T-helper 1 cell (primary cell): ENCODE results near the gene FAM20B.
A peak's percentile ranks its signal among the peaks of the same experiment; 100 is the strongest.

ENCODE experiments used
- DNase-seq, 5 donors: peaks; one replicate each; pipeline ENCODE4 v3.0.0-alpha.2; 2012 to 2020

Gene FAM20B

DNA sequence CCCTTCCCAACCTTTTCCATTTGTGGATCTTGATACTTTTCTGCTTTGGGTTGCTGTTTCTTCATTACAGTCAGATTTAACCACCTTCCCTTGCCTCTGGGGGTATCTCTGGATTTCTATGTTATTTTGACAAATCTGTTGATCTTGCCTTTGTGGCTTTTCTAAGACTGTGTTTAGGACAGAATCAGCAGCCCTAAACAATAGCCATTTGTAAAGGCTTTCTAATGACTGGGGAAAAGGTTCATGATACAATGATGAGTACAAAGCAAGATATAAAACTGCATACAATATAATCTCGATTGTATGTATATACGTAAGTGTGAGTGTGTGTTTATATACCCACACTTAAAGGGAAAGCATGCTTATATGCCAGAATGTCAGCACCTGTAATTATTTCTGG is 27.8 kb downstream of the FAM20B start:
- no peak for DNase-seq

DNA sequence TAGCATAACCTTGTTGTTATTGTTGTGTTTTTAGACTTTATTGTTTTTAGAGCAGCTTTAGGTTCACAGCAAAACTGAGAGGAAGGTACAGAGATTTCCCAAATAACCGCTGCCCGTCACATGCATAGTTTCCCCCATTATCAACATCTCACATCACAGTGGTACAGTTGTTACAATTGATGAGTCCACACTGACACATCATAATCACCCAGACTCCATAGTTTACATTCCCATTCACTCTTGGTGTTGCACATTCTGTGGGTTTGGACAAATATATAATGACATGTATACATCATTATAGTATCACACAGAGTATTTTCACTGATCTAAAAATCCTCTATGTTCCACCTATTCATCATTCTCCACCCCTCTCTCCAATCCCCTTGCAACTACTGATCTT is 30.2 kb downstream of the FAM20B start:
- no peak for DNase-seq

DNA sequence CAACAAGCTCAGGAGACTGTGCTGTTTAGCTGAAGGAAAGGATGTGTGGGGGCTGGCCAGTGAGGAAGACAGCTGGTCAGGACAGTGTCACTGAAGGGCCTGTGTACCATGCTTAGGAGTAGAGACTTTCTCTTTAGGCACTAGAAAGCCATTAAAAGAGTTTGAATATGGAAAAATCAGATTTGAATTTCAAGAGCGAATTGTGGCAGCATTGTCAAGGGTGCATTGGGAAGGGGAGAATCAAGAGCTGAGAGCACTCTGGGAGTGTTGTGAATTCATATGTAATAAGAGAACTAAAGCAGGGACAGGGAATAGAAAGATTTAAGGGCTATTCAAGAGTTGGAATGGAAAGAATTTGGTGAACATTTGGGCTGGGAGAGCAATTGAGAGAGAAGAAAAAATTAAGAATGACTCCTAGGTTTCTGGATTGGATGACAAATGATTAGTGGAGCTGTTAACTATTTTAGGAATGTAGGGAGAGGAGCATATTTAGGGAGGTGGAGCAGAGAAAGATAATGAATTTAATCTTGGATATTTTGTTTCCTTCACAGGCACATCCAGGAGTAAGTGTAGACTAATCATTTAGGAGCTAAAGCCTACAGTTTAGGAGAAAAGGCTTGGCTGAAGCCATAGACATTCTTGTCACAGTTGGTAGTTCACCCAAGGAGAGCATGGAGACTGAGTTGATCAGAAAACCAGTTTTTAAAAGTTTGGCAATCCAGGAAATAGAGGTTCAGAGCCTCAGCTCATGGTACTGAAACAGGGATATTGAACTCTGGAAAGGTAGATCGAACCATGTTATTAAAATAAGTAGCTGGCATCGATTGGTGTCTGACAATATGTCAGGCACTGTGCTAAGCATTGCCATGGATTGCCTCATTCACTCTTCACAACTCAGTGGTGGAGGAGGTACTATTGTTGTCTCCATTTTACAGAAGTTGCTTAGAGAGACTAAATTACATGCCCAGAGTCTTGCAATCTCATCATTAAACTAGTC is 33.1 kb downstream of the FAM20B start:
- DNase-seq = no peak

DNA sequence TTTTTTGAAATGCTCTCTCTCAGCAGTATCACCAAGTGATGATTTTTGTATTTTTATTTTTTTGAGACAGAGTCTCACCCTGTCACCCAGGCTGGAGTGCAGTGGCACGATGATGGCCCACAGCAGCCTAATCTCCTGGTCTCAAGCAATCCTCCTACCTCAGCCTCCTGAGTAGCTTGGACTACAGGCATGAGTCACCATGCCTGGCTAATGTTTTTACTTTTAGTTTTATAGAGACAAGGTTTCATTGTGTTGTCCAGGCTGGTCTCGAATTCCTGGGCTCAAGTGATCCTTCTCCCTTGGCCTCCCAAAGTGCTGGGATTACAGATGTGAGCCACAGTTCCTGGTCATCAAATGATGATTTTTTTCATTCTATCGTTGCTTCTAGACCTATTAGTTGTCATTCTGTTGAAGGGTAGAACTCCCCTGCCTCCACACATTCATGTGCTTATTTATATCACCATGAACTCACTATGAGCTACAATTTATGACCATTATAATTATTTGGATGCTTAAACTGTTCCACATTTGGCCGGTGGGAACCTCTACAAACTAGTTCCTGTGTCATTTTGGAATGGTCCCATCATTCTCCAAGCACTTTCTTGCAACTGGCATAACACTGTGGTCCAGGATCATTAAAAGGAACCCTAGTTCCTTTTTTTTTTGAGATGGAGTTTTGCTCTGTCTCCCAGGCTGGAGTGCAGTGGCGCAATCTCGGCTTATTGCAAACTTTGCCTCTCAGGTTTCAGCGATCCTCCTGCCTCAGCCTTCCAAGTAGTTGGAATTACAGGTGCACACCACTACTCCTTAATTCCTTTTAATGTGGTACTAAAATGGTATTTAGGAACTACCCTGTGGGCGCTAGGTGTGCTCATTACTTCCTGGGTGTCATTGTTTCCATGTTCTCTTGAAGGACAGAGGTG is 35.9 kb downstream of the FAM20B start:
- DNase-seq = no peak

DNA sequence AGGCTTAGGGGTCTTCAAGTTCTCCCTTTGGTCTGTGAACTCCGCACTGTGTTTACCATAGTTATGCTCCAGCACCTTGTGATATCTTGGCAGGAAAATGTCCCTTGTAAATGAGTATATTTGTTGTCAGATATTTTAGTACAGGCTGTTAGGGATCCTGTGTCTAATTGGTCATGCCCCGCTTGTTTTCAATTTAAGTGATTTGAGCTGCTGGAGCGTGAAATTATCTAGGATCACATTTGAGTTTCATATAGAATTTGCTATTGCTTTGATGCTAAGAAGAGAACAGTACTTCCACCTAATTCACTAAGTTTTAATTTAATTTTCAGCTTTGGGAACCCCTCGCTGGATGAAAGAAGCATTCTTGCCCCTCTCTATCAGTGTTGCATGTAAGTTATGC is 40.8 kb downstream of the FAM20B start:
- DNase-seq = no peak

DNA sequence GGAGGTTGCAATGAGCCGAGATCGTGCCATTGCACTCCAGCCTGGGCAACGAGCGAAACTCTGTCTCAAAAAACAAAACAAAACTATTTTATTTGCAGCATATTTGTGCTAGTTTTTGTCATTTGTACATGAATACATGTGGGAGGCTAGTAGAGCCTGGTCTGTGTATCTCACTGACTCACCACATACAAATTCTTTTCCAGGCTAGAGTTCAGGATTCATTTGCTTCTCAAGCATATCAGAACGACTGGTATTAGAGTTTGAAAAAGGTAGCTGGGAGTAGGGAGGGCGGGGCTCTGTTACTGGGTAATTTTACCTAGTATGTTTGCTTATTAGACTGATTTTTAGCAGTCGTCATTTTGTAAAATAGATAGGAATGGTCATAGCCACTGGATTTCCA is 51.7 kb downstream of the FAM20B start:
- no peak for DNase-seq

DNA sequence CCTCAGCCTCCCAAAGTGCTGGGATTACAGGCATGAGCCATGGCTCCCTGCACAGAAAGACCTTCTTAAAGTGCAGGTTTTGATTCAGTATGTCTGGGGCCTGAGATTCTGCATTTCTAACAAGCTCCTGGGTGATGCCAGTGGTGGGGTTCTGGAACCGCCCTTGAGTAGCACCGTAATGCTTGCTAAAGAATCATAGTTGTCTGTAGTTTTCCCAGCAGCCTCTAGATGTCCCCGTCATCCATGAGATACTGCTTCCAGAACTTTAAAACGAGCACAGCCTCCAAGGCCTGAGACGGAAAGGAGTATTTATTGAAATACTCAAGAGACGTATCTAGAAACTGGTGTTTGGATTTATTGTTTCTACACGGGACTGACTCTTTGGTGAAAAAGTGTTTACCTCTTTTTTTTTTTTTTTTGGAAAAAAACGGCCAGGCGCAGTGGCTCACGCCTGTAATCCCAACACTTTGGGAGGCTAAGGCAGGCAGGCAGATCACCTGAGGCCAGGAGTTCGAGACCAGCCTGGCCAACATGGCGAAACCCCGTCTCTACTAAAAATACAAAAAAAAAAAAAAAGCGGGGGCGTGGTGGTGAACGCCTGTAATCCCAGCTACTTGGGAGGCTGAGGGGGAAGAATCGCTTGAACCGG is 53.5 kb downstream of the FAM20B start:
- DNase-seq = peak in 4 of 5 donors; percentile 24 to 70 (median 40)

DNA sequence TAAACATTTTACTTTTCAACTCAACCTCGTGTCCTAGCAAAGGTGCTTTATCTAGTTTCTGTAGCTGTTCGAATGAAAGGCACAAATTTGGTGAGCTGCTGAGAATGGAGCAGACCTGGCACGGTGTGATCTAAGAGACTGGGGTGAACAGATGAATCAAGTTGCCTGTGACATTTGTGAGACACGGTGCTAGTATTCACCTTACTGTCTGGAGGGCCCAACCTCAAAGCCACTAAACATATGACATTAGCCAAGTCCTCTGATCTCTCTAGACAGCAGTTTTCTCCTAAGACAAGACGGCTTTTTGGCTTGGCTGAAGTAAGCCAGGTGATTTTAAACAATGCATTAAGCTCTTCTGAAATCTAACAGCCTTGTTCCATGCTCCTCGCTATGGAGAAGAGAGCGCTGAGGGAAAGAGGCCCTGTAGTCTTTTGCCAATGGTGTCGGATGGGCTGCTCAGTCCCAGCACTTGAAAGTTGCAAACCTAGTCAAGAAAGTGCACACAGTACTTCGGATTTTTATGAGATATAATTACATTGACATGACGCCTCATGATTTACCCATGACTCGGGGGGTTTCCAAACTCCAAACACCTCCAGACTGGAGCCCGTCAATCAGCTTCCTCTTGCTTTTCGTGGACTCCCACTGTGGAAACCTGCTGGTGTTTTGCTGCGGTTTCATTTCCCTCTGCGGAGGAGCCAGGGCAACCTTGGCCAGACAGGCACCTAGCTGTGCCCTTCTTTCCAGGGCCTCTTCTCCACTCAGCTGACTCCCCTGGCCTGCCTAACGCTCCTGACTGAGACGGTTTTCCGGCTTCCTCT is 55.4 kb downstream of the FAM20B start:
- DNase-seq = peak; percentile 14 to 50 (median 41)

DNA sequence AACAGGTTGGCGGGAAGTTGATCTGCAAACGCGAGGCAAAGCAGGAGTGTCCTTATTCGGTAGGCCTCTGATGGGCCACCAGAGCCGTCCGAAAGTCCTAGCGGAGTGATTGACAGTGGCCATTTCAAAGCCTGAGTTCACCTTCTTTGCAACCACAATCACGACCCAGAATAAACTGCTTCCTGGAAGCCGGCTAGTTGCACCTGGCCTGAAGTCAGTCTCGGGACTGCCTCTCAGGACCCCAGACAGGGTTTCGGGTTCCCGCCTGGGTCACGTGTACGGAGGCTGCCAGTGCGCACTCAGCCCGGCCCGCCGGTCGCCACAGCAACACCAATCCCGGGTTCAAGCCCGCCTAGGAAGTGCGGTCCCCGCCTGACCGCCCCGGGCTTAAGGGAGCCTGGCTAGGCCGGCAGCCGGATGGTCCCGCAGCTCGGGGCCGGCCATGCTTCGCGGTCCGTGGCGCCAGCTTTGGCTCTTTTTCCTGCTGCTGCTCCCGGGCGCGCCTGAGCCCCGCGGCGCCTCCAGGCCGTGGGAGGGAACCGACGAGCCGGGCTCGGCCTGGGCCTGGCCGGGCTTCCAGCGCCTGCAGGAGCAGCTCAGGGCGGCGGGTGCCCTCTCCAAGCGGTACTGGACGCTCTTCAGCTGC is 56.1 kb downstream of the FAM20B start, which contains the start of gene TOR3A:
TOR3A (plus strand) TSS at position 384 of the 646 bp plus-strand sequence; CDS start at position 443, 59 bp downstream.
- DNase-seq = peak; percentile 51 to 87 (median 61)

DNA sequence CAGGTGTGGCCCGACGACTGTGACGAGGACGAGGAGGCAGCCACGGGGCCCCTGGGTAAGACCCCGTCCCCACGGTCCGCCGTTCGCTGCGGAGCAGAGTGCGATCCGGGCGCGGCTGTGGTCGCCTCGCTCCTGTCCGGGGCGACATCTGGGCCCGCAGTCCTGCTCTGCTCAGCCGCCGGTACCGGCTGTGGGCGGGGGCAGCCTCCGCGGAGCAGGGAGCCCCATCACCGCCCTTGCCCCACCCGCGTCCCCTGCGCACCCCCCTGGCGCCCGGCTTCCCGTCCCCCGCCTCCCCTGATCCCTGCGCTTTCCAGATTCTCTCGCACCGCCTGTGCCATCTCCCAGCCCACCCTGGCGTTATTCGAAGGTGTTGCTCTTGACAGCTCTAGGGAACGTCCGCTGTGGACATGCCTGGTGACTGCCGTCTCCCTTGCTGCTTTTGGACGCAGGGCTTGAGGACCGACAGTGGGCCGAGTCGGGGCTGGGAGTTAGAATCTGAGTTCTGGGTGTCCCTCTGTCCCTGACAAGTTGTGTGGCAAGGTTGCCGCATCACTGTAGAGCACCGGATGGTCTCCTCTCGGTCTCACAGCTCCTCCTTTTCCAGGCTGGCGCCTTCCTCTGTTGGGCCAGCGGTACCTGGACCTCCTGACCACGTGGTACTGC is 56.8 kb downstream of the FAM20B start:
- peak; percentile 11 to 40 (median 24) for DNase-seq

DNA sequence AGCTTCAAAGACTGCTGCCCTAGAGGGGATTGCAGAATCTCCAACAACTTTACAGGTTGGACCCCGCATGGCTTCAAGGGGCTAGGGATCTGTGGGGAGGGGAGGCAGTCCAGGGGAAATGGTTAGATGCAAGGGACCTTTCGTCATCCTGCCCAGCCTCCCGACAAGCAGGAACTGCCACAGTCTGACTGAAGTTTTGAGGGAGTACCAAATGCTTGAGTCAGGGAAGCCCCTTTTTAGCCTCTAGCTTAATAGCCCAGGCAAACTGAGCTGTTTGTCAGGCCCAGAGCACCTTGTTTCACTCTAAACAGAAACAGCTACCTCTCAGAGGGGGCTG is 57.3 kb downstream of the FAM20B start:
- peak in 3 of 5 donors; percentile 15 to 40 (median 17) for DNase-seq

DNA sequence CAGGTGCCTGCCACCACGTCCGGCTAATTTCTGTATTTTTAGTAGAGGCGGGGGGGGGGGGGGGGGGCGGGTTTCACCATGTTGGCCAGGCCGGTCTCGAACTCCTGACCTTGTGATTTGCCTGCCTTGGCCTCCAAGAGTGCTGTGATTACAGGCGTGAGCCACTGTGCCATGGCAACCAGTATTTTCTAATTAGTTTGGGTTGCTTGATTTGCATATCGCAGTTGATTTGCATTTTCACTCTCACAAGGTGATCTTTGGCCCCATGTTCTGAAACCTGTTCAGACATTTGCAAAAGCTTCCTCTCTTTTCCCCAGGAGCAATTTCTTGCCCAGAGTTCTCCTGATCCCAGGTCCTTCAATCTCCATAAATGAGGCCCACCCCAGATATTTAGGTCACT is 57.8 kb downstream of the FAM20B start:
- DNase-seq = no peak

DNA sequence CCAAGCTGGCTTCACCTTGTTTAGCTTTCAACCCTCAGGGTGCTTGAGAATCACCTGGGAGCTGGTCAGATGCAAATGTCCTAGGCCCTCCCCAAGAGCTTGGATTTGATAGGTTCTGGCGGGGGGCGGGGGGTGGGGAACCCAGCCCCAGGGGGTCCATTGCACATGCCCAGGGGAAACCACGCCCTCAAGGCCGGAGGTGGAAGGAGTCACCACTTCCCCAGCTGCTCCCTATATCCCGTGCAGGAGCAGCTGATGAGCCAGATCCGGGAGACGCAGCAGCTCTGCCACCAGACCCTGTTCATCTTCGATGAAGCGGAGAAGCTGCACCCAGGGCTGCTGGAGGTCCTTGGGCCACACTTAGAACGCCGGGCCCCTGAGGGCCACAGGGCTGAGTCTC is 62.0 kb downstream of the FAM20B start:
- DNase-seq = no peak

DNA sequence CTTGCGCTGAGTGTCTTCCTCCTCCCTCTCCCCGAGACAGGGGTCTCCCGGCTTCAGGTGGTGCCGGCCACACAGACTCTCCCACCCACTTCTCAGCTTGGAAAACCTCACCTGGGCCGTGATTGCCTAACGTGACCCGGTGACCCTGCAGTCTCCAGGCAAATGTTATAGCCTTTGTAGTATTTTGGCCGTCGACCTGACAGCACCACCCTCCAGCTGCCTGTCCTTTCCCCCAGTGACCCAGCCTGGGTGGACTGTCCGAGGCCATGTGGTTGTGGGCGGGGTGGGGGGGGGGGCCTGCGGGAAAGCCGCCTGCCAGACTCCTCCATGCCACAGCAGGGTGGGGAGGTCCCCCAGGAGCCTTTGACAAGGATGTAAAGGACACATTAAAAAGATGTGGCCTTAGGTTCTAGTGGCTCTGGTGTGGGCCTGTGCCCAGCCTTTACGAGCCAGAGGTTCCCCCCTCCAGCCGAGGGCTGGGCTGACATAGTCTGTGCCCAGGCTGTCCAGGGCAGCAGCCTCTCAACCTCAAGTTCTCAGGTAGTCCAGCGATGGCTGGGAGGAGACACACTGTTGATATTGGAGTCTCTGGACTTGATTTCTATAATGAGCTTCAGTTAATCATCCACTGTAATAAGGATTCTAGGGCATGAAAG is 64.3 kb downstream of the FAM20B start:
- no peak for DNase-seq

DNA sequence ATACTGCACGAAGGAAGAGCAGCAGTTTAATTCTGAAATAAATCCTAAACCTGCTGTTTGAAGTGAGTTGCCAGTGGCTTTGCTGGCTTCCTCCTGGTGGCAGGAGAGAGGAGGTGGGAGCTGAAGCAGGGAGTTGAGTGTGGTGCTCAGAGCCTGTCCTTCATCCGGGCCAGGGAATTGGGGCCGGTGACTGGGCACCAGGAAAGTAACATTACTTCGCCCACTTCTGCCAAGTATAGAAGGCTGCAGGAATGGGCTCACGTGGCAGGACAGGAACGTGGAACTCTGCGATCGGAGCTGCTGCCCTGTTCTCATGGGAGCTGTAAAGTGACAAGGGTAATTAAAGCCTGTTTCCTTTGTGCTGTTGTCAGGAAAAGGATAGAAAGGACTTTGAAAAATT is 64.8 kb downstream of the FAM20B start:
- no peak for DNase-seq

DNA sequence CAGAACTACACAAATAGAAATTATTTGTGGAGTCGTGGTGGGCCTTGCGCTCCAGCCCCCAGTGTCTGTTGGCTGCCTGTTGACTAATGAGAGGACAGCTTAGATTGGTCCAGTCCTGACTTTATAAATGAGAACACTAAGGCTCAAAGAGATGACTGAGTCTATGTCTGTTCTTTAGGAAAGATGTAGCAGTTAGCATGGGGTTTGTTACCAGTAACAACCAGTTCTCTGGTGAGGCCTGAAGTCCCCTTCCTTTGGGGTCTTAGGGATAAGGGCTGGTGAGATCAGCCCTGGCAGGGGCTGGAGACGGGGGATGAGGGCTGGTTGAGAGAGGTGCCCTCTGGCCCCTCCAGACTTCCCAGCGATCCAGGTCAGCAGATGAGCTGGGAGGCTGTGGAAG is 65.2 kb downstream of the FAM20B start:
- no peak for DNase-seq

DNA sequence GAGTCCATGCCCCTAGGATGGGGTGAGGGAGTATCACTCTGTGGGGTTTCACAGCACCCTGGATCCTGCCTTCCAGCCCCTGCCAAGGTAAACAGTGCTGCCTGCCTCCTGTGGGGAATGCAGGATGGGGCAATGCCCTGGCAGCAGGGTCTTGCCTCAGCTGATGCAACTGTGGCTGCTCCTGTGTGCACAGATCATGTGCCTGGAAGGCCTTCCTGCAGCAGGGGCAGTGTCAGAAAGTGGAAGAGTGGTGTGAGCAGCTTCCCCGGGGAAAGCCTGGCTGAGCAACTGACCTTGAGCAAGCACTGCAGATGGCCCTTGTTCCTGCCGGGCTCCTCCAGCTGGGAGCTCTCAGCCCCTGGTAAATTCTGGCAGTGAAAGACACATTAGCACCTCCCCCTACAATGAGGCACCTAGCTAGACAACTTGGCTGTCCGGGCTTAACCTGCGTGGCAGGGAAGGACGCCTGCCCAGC is 66.0 kb downstream of the FAM20B start:
- no peak for DNase-seq

DNA sequence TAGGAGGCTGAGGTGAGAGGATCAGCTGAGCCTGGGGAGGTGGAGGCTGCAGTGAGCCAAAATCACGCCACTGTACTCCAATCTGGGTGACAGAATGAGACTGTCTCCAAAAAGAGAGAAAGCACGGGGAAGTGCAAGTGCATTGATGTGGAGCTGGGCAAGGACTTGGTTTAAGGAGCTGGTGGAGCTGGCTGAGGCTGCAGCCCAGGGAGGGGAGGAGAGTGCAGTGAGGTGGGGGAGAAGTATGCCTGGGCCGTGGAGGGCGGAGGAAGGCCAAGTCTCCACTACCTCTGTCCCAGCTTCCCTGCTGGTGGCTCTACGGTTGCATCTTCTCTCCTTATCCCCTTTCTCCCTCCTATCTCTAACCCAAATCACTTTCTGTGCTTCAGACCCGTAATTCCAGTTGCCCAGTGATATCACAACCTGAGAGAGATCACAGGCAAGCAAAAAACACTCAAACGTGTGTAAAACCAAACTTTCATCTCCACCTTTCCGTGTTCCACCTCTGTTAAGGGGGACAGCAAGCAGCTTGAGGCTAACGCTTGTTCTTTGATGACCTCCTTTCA is 67.3 kb downstream of the FAM20B start:
- DNase-seq = no peak

DNA sequence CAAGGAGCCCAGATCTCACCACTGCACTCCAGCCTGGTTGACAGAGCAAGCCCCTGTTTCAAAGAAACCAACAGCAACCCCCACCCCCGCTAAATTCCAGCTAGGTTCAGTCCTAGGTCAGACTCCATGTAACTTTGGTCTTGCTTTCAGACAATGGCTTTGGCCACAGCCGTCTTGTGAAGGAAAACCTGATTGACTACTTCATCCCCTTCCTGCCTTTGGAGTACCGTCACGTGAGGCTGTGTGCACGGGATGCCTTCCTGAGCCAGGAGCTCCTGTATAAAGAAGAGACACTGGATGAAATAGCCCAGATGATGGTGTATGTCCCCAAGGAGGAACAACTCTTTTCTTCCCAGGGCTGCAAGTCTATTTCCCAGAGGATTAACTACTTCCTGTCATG is 69.1 kb downstream of the FAM20B start:
- no peak for DNase-seq

DNA sequence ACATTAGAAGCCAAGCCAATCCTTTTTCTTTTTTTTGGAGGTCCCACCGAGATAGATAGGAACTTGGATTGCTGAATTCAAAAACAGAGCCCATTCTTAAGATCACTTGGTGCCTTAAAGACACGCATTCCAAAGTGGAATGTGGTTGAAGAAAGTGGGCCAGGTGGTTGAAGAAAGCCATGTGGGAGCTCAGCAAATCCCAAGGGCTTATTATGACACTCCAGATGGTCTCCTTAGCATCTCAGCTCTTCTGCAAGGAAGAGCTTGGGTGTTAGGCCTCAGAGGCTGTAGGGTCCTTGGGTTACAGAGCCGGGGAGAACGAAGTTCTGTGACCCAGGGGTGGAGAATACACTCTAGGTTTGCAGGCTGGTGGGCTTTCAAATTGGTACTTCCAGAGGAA is 69.7 kb downstream of the FAM20B start:
- DNase-seq = no peak
